GM12878 (cell line): ENCODE data around the gene SLC39A1. TPM values are rescaled to one million over a fixed set of nuclear protein-coding genes. Genes with fewer than 3 reads are reported as not detected.

Experiments
- ATF7 ChIP-seq: fragments of 450-650 bp; IDR thresholded peaks from 2 replicates; pipeline ENCODE4 v1.6.1; 2016; ENCODE audit warnings: low read depth, mild to moderate bottlenecking
- BACH1 ChIP-seq: fragments of 450-650 bp; IDR thresholded peaks from 2 replicates; pipeline ENCODE4 v1.6.1; 2017; ENCODE audit warnings: mild to moderate bottlenecking, borderline replicate concordance
- BCLAF1 ChIP-seq: fragments of 450-650 bp; IDR thresholded peaks from 2 replicates; pipeline ENCODE4 v1.6.1; 2017; ENCODE audit warnings: antibody characterized with exemption, mild to moderate bottlenecking, moderate library complexity
- BHLHE40 ChIP-seq, 2 experiments: fragments of 450-650 bp in 1 of 2; IDR thresholded peaks; 2 replicates each; pipeline ENCODE4 v1.6.1; 2011 to 2017; ENCODE audit warnings: low read depth in 2 of 2, borderline replicate concordance in 1 of 2, improper control_type of control experiment in 1 of 2, low read length in 1 of 2, mild to moderate bottlenecking in 1 of 2
- CBX3 ChIP-seq: fragments of 200-600 bp; sonication (generic); IDR thresholded peaks from 2 replicates; pipeline ENCODE4 v1.6.1; 2016; ENCODE audit warnings: low read depth, borderline replicate concordance
- CBX5 ChIP-seq: sonication (generic); IDR thresholded peaks from 2 replicates; pipeline ENCODE4 v1.6.1; 2016; ENCODE audit warnings: low read depth, moderate library complexity, mild to moderate bottlenecking, inconsistent platforms
- CHD1 ChIP-seq: IDR thresholded peaks from 2 replicates; pipeline ENCODE4 v1.6.1; 2012; ENCODE audit warnings: low read depth, low read length, improper control_type of control experiment
- EED ChIP-seq: sonication (generic); IDR thresholded peaks from 2 replicates; pipeline ENCODE4 v1.6.1; 2016; ENCODE audit warnings: antibody characterized with exemption, low read depth
- ETV6 ChIP-seq, 2 experiments: fragments of 450-650 bp in 1 of 2; IDR thresholded peaks in 1 of 2; conservative IDR thresholded peaks in 1 of 2; 2 replicates each; pipeline ENCODE4 v1.6.1; 2014; ENCODE audit warnings: antibody characterized with exemption in 1 of 2, borderline replicate concordance in 1 of 2, low read depth in 1 of 2, mild to moderate bottlenecking in 1 of 2, moderate library complexity in 1 of 2
- EZH2 ChIP-seq: IDR thresholded peaks from 2 replicates; pipeline ENCODE4 v1.6.1; 2012; ENCODE audit warnings: low read depth, mild to moderate bottlenecking, control low read depth, inconsistent platforms, low read length, borderline replicate concordance; ENCODE audit not compliant: control insufficient read depth
- FOS ChIP-seq: IDR thresholded peaks from 3 replicates; pipeline ENCODE4 v1.6.1; 2011; ENCODE audit warnings: borderline replicate concordance; ENCODE audit not compliant: insufficient read length; ENCODE audit errors: extremely low read depth
- HDAC6 ChIP-seq: fragments of 200-600 bp; sonication (generic); IDR thresholded peaks from one replicate; pipeline ENCODE4 v1.8.0; 2017; ENCODE audit warnings: antibody characterized with exemption; ENCODE audit not compliant: unreplicated experiment
- IKZF2 ChIP-seq, 2 experiments: fragments of 450-650 bp; IDR thresholded peaks; 2 replicates each; pipeline ENCODE4 v1.6.1; 2017; ENCODE audit warnings: mild to moderate bottlenecking in 2 of 2, moderate library complexity in 2 of 2
- JUNB ChIP-seq: IDR thresholded peaks from 2 replicates; pipeline ENCODE4 v1.6.1; 2016; ENCODE audit warnings: antibody characterized with exemption, mild to moderate bottlenecking
- LARP7 ChIP-seq: fragments of 450-650 bp; IDR thresholded peaks from 2 replicates; pipeline ENCODE4 v1.6.1; 2017; ENCODE audit warnings: mild to moderate bottlenecking
- MYC ChIP-seq: IDR thresholded peaks from 2 replicates; pipeline ENCODE4 v1.6.1; 2011; ENCODE audit warnings: mild to moderate bottlenecking, low read length, moderate library complexity, inconsistent platforms; ENCODE audit not compliant: insufficient read depth, insufficient replicate concordance, insufficient read length, severe bottlenecking
- NBN ChIP-seq: fragments of 450-650 bp; IDR thresholded peaks from 2 replicates; pipeline ENCODE4 v1.6.1; 2016
- RCOR1 ChIP-seq: conservative IDR thresholded peaks from 2 replicates; pipeline ENCODE4 v1.6.1; 2012; ENCODE audit warnings: low read depth, low read length, improper control_type of control experiment
- RFX5 ChIP-seq: IDR thresholded peaks from 2 replicates; pipeline ENCODE4 v1.6.1; 2011; ENCODE audit warnings: low read depth, low read length, improper control_type of control experiment
- RUNX3 ChIP-seq: IDR thresholded peaks from 2 replicates; pipeline ENCODE4 v1.6.1; 2012; ENCODE audit warnings: low read length, inconsistent platforms
- SUZ12 ChIP-seq: fragments of 200-600 bp; sonication (generic); IDR thresholded peaks from one replicate; pipeline ENCODE4 v1.6.1; 2018; ENCODE audit warnings: antibody characterized with exemption, mild to moderate bottlenecking; ENCODE audit not compliant: unreplicated experiment
- TAF1 ChIP-seq: IDR thresholded peaks from 2 replicates; pipeline ENCODE4 v1.6.1; 2011; ENCODE audit warnings: mild to moderate bottlenecking, low read depth, low read length, borderline replicate concordance
- TARDBP ChIP-seq: IDR thresholded peaks from 2 replicates; pipeline ENCODE4 v1.6.1; 2016; ENCODE audit warnings: borderline replicate concordance
- TBL1XR1 ChIP-seq: IDR thresholded peaks from 2 replicates; pipeline ENCODE4 v1.6.1; 2012; ENCODE audit warnings: low read depth, low read length, improper control_type of control experiment
- USF1 ChIP-seq: IDR thresholded peaks from 2 replicates; pipeline ENCODE4 v1.6.1; 2011; ENCODE audit warnings: borderline replicate concordance, low read depth, mild to moderate bottlenecking, moderate library complexity, mixed read lengths, low read length; ENCODE audit not compliant: insufficient read depth; ENCODE audit errors: extremely low read length
- ZNF207 ChIP-seq: fragments of 450-650 bp; IDR thresholded peaks from 2 replicates; pipeline ENCODE4 v1.6.1; 2014; ENCODE audit warnings: antibody characterized with exemption, mild to moderate bottlenecking, borderline replicate concordance
- ZNF622 ChIP-seq: fragments of 450-650 bp; IDR thresholded peaks from 2 replicates; pipeline ENCODE4 v1.6.1; 2017; ENCODE audit warnings: mild to moderate bottlenecking, inconsistent platforms
- ZSCAN29 ChIP-seq: fragments of 450-650 bp; IDR thresholded peaks from 2 replicates; pipeline ENCODE4 v1.6.1; 2017; ENCODE audit warnings: mild to moderate bottlenecking, moderate library complexity
- polyA plus RNA-seq, 11 experiments: library from polyadenylated mRNA; depleted of rRNA in 4 of 11; unstranded in 6 of 11; stranded (reverse) in 5 of 11; fragments of >200 nt; fragmentation: Nextera tagmentation in 4 of 11; fragmentation: Illumina TruSeq in 1 of 11; extraction: Ambion mirVana in 4 of 11; extraction: Trizol in 1 of 11; gene quantifications; 1 replicate in 1 of 11; 2 replicates in 10 of 11; pipeline versions ENCODE4 v1.2.1 to v1.2.3, GENCODE V29; 2011 to 2016; ENCODE audit warnings: inconsistent platforms in 2 of 11, missing spikeins in 2 of 11, low read depth in 1 of 11
- total RNA-seq, 4 experiments: library from RNA; depleted of rRNA in 3 of 4; stranded (reverse); fragments of >200 nt in 3 of 4; fragmentation: Illumina TruSeq in 1 of 4; extraction: Trizol in 1 of 4; gene quantifications; 2 replicates each; pipeline versions ENCODE4 v1.2.1 to v1.2.3, GENCODE V29; 2013 to 2021

Gene SLC39A1
- total and polyA plus RNA-seq, 10 of the 15 experiments (the other 5 are each of a cell fraction or from before 2014, with no cell fraction given), result 8.8 to 98.6 (median 72.4) TPM

GRCh38 chr1:153967107-153967999, 4.0 kb upstream of the SLC39A1 start, which contains the start of gene CREB3L4 (continued):
- TF ChIP-seq BCLAF1, result no peak
- peak; percentile 60; the same call in 1 of the 2 replicates for TF ChIP-seq LARP7
- TF ChIP-seq BHLHE40 (IDR thresholded peaks at IDR 0.05; ENCODE audit: borderline replicate concordance in 1 of 2, low read depth in 2 of 2, low read length in 1 of 2), result peak; percentile 86 to 90
- TF ChIP-seq FOS, result peak; percentile 85
- peak; percentile 39; the same call in 1 of the 2 replicates for TF ChIP-seq CHD1
- 0 out of 2 replicates have a peak, but pooled peaks have one; percentile 50 for TF ChIP-seq TBL1XR1
- TF ChIP-seq RCOR1, result 0 out of 2 replicates have a peak, but pooled peaks have one; percentile 40
- TF ChIP-seq SUZ12, result no peak
- TF ChIP-seq CBX3, result no peak
- TF ChIP-seq MYC, result peak; percentile 68
- peak; percentile 66 for TF ChIP-seq EED
- TF ChIP-seq JUNB, result no peak
- no peak for TF ChIP-seq HDAC6
- TF ChIP-seq BACH1, result no peak
- TF ChIP-seq RUNX3, result no peak
- TF ChIP-seq ETV6 (conservative IDR thresholded peaks at IDR 0.05 in 1 of 2, IDR thresholded peaks at IDR 0.05 in 1 of 2; ENCODE audit: borderline replicate concordance in 1 of 2, low read depth in 1 of 2), result no peak
- peak; percentile 70; the same call in 1 of the 2 replicates for TF ChIP-seq ZNF207
- TF ChIP-seq NBN, result peak; percentile 98
- no peak for TF ChIP-seq ZNF622
- peak; percentile 64 for TF ChIP-seq ATF7
- no peak for TF ChIP-seq TARDBP
- no peak for TF ChIP-seq ZSCAN29
- no peak for TF ChIP-seq EZH2
- TF ChIP-seq IKZF2 (IDR thresholded peaks at IDR 0.05), result peak; percentile 87 to 88
- TF ChIP-seq USF1, result peak; percentile 84
- TF ChIP-seq RFX5, result peak; percentile 72; the same call in 1 of the 2 replicates
- peak; percentile 63 for TF ChIP-seq TAF1
- TF ChIP-seq CBX5, result no peak
